ENCODE data around the gene TMEM127.

GRCh38 chr2:96273763-96274162 lies 8.0 kb upstream of the TMEM127 start:
- no peak for TF ChIP-seq EZH2 (IDR thresholded peaks at IDR 0.05; ENCODE audit: insufficient read depth, poor library complexity, severe bottlenecking)
- TF ChIP-seq EZH2phosphoT487 (IDR thresholded peaks at IDR 0.05; ENCODE audit: insufficient read depth, low read depth): no peak
